H1 (cell line): ENCODE results near the gene FHIT. TPM values are rescaled to one million over a fixed set of nuclear protein-coding genes. Genes with fewer than 3 reads are reported as not detected.

Source experiments
- CTCF ChIA-PET: fragments of 300-600 bp; sonication (Branson Sonifier 250); formaldehyde crosslinking; loops from one replicate; lab custom pipeline; 2021; ENCODE audit not compliant: partially characterized antibody; lab: Charles Lee
- POLR2A ChIA-PET: fragments of 300-600 bp; sonication (Branson Sonifier 250); formaldehyde crosslinking; loops from one replicate; lab custom pipeline; 2021; ENCODE audit warnings: inconsistent platforms; ENCODE audit not compliant: partially characterized antibody; lab: Charles Lee
- DNase-seq, 2 experiments: peaks; one replicate each; pipeline versions ENCODE4 v3.0.0 to v3.0.0-alpha.2; 2010 to 2022; ENCODE audit warnings: low spot score in 2 of 2, low read depth in 1 of 2, mixed read lengths in 1 of 2
- FAIRE-seq: peaks from 2 replicates; lab custom pipeline; 2011; peaks lifted over from hg19 to GRCh38; lab: Jason Lieb, UNC
- H2AFZ ChIP-seq: 2 replicates; pipeline ENCODE4 v1.8.1; 2012; ENCODE audit warnings: low read length, inconsistent platforms
- H2AK5ac ChIP-seq: 2 replicates; pipeline ENCODE4 v1.6.1; 2013; ENCODE audit warnings: low read depth, low read length
- H2BK120ac ChIP-seq: replicated peaks from 2 replicates; pipeline ENCODE3; 2013; ENCODE audit warnings: low read depth, low read length, inconsistent platforms
- H2BK12ac ChIP-seq: 2 replicates; pipeline ENCODE4 v1.6.1; 2013; ENCODE audit warnings: low read depth, low read length
- H2BK15ac ChIP-seq: 2 replicates; pipeline ENCODE4 v1.6.1; 2013; ENCODE audit warnings: low read length
- H2BK20ac ChIP-seq: 2 replicates; pipeline ENCODE4 v1.6.1; 2013; ENCODE audit warnings: low read length
- H2BK5ac ChIP-seq: 2 replicates; pipeline ENCODE4 v1.6.1; 2013; ENCODE audit warnings: low read depth, low read length
- H3K14ac ChIP-seq: 2 replicates; pipeline ENCODE4 v1.6.1; 2013; ENCODE audit warnings: inconsistent platforms; ENCODE audit not compliant: insufficient read length
- H3K18ac ChIP-seq: 2 replicates; pipeline ENCODE4 v1.6.1; 2013; ENCODE audit warnings: low read length; ENCODE audit errors: extremely low read depth
- H3K23ac ChIP-seq: 2 replicates; pipeline ENCODE4 v1.6.1; 2013; ENCODE audit warnings: inconsistent platforms; ENCODE audit not compliant: insufficient read length
- H3K23me2 ChIP-seq: 2 replicates; pipeline ENCODE4 v1.6.1; 2013; ENCODE audit warnings: low read depth, low read length
- H3K27ac ChIP-seq: 2 replicates; pipeline ENCODE4 v1.6.1; 2011; ENCODE audit warnings: low read depth, low read length, inconsistent platforms
- H3K27me3 ChIP-seq, 4 experiments: replicated peaks in 1 of 4; 1 replicate in 1 of 4; 2 replicates in 3 of 4; pipeline versions ENCODE4 v1.6.1 to v1.8.1; 2011 to 2013; ENCODE audit warnings: low read length in 3 of 4, mild to moderate bottlenecking in 3 of 4, inconsistent platforms in 2 of 4, mixed read lengths in 2 of 4, moderate library complexity in 1 of 4; ENCODE audit not compliant: control insufficient read depth in 3 of 4, insufficient read depth in 3 of 4; ENCODE audit errors: extremely low read depth in 1 of 4
- H3K36me3 ChIP-seq, 4 experiments: 2 replicates each; pipeline versions ENCODE4 v1.6.1 to v1.8.1; 2011 to 2013; ENCODE audit warnings: mild to moderate bottlenecking in 4 of 4, low read length in 3 of 4, moderate library complexity in 2 of 4, control low read depth in 1 of 4, inconsistent platforms in 1 of 4; ENCODE audit not compliant: insufficient read depth in 4 of 4, control insufficient read depth in 2 of 4
- H3K4ac ChIP-seq: replicated peaks from 2 replicates; pipeline ENCODE3; 2013; ENCODE audit warnings: low read length, low read depth, mixed read lengths, inconsistent platforms; ENCODE audit not compliant: insufficient read length
- H3K4me1 ChIP-seq, 4 experiments: replicated peaks in 1 of 4; 1 replicate in 1 of 4; 2 replicates in 3 of 4; pipeline versions ENCODE4 v1.6.1 to v1.8.1; 2011 to 2013; ENCODE audit warnings: low read length in 3 of 4, inconsistent platforms in 2 of 4, mixed read lengths in 1 of 4; ENCODE audit not compliant: insufficient read depth in 4 of 4, control insufficient read depth in 3 of 4
- H3K4me2 ChIP-seq, 2 experiments: 2 replicates each; pipeline versions ENCODE4 v1.6.1 to v1.8.1; 2011 to 2013; ENCODE audit warnings: low read depth in 2 of 2, low read length in 2 of 2, control low read depth in 1 of 2, inconsistent platforms in 1 of 2, mild to moderate bottlenecking in 1 of 2; ENCODE audit not compliant: insufficient read depth in 1 of 2
- H3K4me3 ChIP-seq, 4 experiments: fragments of 200-600, 300-600 bp in 1 of 4; sonication (generic), shearing (Covaris generic), sonication (Bioruptor Twin) in 1 of 4; 2 replicates each; pipeline versions ENCODE4 v1.5.1 to v1.8.1; 2011 to 2016; ENCODE audit warnings: low read length in 4 of 4, low read depth in 3 of 4, control low read depth in 2 of 4, inconsistent platforms in 2 of 4, mild to moderate bottlenecking in 2 of 4, mixed read lengths in 1 of 4, moderate library complexity in 1 of 4; ENCODE audit not compliant: insufficient read depth in 2 of 4; ENCODE audit errors: extremely low read depth in 1 of 4
- H3K56ac ChIP-seq: replicated peaks from 2 replicates; pipeline ENCODE3; 2013; ENCODE audit warnings: low read depth, mild to moderate bottlenecking, mixed read lengths, low read length, inconsistent platforms; ENCODE audit not compliant: insufficient read length
- H3K79me1 ChIP-seq: 2 replicates; pipeline ENCODE4 v1.6.1; 2013; ENCODE audit warnings: low read depth, low read length, control low read depth
- H3K79me2 ChIP-seq, 2 experiments: 2 replicates each; pipeline versions ENCODE4 v1.6.1 to v1.8.1; 2012 to 2013; ENCODE audit warnings: low read length in 2 of 2, mild to moderate bottlenecking in 2 of 2, inconsistent platforms in 1 of 2; ENCODE audit not compliant: insufficient read depth in 2 of 2, control insufficient read depth in 1 of 2
- H3K9ac ChIP-seq, 4 experiments: replicated peaks in 1 of 4; 1 replicate in 1 of 4; 2 replicates in 3 of 4; pipeline versions ENCODE4 v1.6.1 to v1.8.1; 2011 to 2013; ENCODE audit warnings: low read depth in 3 of 4, low read length in 3 of 4, control low read depth in 2 of 4, mild to moderate bottlenecking in 2 of 4, moderate library complexity in 2 of 4, inconsistent platforms in 1 of 4; ENCODE audit errors: extremely low read depth in 1 of 4
- H3K9me3 ChIP-seq, 2 experiments: 2 replicates each; pipeline versions ENCODE4 v1.6.1 to v1.8.1; 2012 to 2013; ENCODE audit warnings: mild to moderate bottlenecking in 2 of 2, moderate library complexity in 2 of 2, control low read depth in 1 of 2, inconsistent platforms in 1 of 2, low read depth in 1 of 2, low read length in 1 of 2, mixed read lengths in 1 of 2; ENCODE audit not compliant: insufficient read depth in 2 of 2
- H4K20me1 ChIP-seq, 2 experiments: replicated peaks in 1 of 2; 2 replicates each; pipeline versions ENCODE3 to v1.8.1; 2011 to 2013; ENCODE audit warnings: inconsistent platforms in 2 of 2, low read length in 2 of 2, mild to moderate bottlenecking in 1 of 2; ENCODE audit not compliant: insufficient read depth in 2 of 2, control insufficient read depth in 1 of 2
- H4K5ac ChIP-seq: 2 replicates; pipeline ENCODE4 v1.6.1; 2013; ENCODE audit warnings: low read length, low read depth, mixed read lengths, inconsistent platforms; ENCODE audit not compliant: insufficient read length
- H4K8ac ChIP-seq: 2 replicates; pipeline ENCODE4 v1.8.0; 2013; ENCODE audit warnings: mild to moderate bottlenecking, moderate library complexity, low read length, inconsistent platforms; ENCODE audit not compliant: insufficient read depth; ENCODE audit errors: extremely low read depth
- H4K91ac ChIP-seq: replicated peaks from 2 replicates; pipeline ENCODE3; 2013; ENCODE audit warnings: low read length, mixed read lengths, inconsistent platforms; ENCODE audit not compliant: insufficient read length
- BCL11A ChIP-seq, 2 experiments: IDR thresholded peaks; one replicate each; pipeline ENCODE4 v1.6.1; 2011; ENCODE audit warnings: low read depth in 2 of 2, low read length in 2 of 2, mild to moderate bottlenecking in 2 of 2
- BRCA1 ChIP-seq: IDR thresholded peaks from 2 replicates; pipeline ENCODE4 v1.6.1; 2012; ENCODE audit warnings: low read depth, low read length, improper control_type of control experiment
- CEBPB ChIP-seq: IDR thresholded peaks from 2 replicates; pipeline ENCODE4 v1.6.1; 2012; ENCODE audit warnings: low read depth, low read length
- HDAC2 ChIP-seq, 2 experiments: fragments of 300-600 bp in 1 of 2; sonication (generic) in 1 of 2; IDR thresholded peaks; 2 replicates each; pipeline ENCODE4 v1.6.1; 2011 to 2012; ENCODE audit warnings: low read depth in 2 of 2, low read length in 2 of 2, mild to moderate bottlenecking in 2 of 2, moderate library complexity in 2 of 2, borderline replicate concordance in 1 of 2, inconsistent platforms in 1 of 2
- HDAC6 ChIP-seq: IDR thresholded peaks from one replicate; pipeline ENCODE4 v1.7.1; 2012; ENCODE audit warnings: low read depth, mild to moderate bottlenecking, inconsistent platforms, low read length, moderate library complexity
- JUND ChIP-seq: IDR thresholded peaks from 2 replicates; pipeline ENCODE4 v1.6.1; 2011; ENCODE audit warnings: mild to moderate bottlenecking, improper control_type of control experiment, low read length
- KDM4A ChIP-seq: IDR thresholded peaks from one replicate; pipeline ENCODE4 v1.7.1; 2012; ENCODE audit warnings: low read depth, mild to moderate bottlenecking, moderate library complexity, low read length, inconsistent platforms; ENCODE audit not compliant: severe bottlenecking
- MAFK ChIP-seq: IDR thresholded peaks from 2 replicates; pipeline ENCODE4 v1.6.1; 2012; ENCODE audit warnings: low read depth, mild to moderate bottlenecking, improper control_type of control experiment, low read length
- PHF8 ChIP-seq: fragments of 200-600 bp; sonication (generic); conservative IDR thresholded peaks from 2 replicates; pipeline ENCODE4 v1.7.1; 2012; ENCODE audit warnings: low read depth, mild to moderate bottlenecking, inconsistent platforms, low read length, moderate library complexity
- POLR2A ChIP-seq, 2 experiments: IDR thresholded peaks; 1 replicate in 1 of 2; 2 replicates in 1 of 2; pipeline ENCODE4 v1.6.1; 2011; ENCODE audit warnings: low read depth in 2 of 2, low read length in 2 of 2, mild to moderate bottlenecking in 2 of 2; ENCODE audit errors: control extremely low read depth in 1 of 2
- RBBP5 ChIP-seq: IDR thresholded peaks from 2 replicates; pipeline ENCODE4 v1.7.1; 2012; ENCODE audit warnings: low read depth, mild to moderate bottlenecking, inconsistent platforms, low read length, moderate library complexity, borderline replicate concordance
- SIRT6 ChIP-seq: IDR thresholded peaks from one replicate; pipeline ENCODE4 v1.7.1; 2012; ENCODE audit warnings: low read length, inconsistent platforms
- SIX5 ChIP-seq: IDR thresholded peaks from 2 replicates; pipeline ENCODE4 v1.6.1; 2011; ENCODE audit warnings: mild to moderate bottlenecking, low read depth, low read length
- SP1 ChIP-seq: IDR thresholded peaks from 2 replicates; pipeline ENCODE4 v1.6.1; 2011; ENCODE audit warnings: low read depth, low read length
- SP4 ChIP-seq: IDR thresholded peaks from 2 replicates; pipeline ENCODE4 v1.6.1; 2012; ENCODE audit warnings: low read length, inconsistent platforms
- ZNF274 ChIP-seq: IDR thresholded peaks from 2 replicates; pipeline ENCODE4 v1.7.0; 2012; ENCODE audit warnings: low read length, borderline replicate concordance; ENCODE audit errors: extremely low read depth
- WGBS, 2 experiments: shearing (Covaris generic) in 1 of 2; methylation state at CpG; one replicate each; pipeline versions ENCODE4 v1.1.6 to v1.1.7; 2013 to 2015; ENCODE audit warnings: low lambda C conversion rate in 2 of 2, mixed read lengths in 2 of 2, inconsistent platforms in 1 of 2, low coverage in 1 of 2, missing lambda C conversion rate in 1 of 2; ENCODE audit not compliant: insufficient replicate concordance in 2 of 2, insufficient coverage in 1 of 2, insufficient read length in 1 of 2; ENCODE audit errors: extremely low coverage in 1 of 2, missing lambda C conversion rate in 1 of 2; 5-methylcytosine and 5-hydroxymethylcytosine counted together
- polyA plus RNA-seq, 7 experiments: library from polyadenylated mRNA; depleted of rRNA in 3 of 7; stranded (reverse) in 5 of 7; unstranded in 2 of 7; fragments of >200 nt in 5 of 7; fragments of 200-250 nt in 2 of 7; gene quantifications; 1 replicate in 5 of 7; 2 replicates in 1 of 7; 4 replicates in 1 of 7; pipeline versions ENCODE4 v1.2.1 to v1.2.3, GENCODE V29; 2011 to 2013; ENCODE audit warnings: missing spikeins in 2 of 7, mixed read lengths in 2 of 7
- total RNA-seq: library from RNA; stranded (reverse); fragmentation: NEBNext Ultra II Directional; extraction: Animal tissue kit (Norgen Biotek cat#: 25700); gene quantifications from 2 replicates; pipeline ENCODE4 v1.2.1, GENCODE V29; 2021

The FHIT gene
- total and polyA plus RNA-seq, 2 of the 8 experiments (the other 6 are each of a cell fraction or from before 2014, with no cell fraction given), result 1.2 to 3.2 TPM

- FAIRE-seq (no peak), DNase-seq (no peak)
- Histone ChIP-seq H2BK20ac (no peak overlapping the region), H3K4me1 (no peaks in the 10 kb centered on the region), H3K9ac (no peak overlapping the region), H4K91ac (no peak overlapping the region), H4K5ac (no peak overlapping the region), H2AK5ac (no peak overlapping the region), H2BK15ac (no peak overlapping the region), H3K14ac (no peak overlapping the region), H2BK12ac (no peak overlapping the region), H3K18ac (no peak overlapping the region), H3K23me2 (no peaks in the 10 kb centered on the region), H2BK5ac (no peak overlapping the region), H3K56ac (no peak overlapping the region), H3K4ac (no peak overlapping the region), H2AFZ (no peak overlapping the region), H2BK120ac (no peak overlapping the region), H3K79me1 (no peaks in the 10 kb centered on the region), H3K27ac (no peak overlapping the region), H4K20me1 (no peaks in the 10 kb centered on the region), H3K9me3 (peaks cover 13 to 16% of the 10 kb centered on the region in 2 experiments), H3K27me3 (no peaks in the 10 kb centered on the region), H3K23ac (no peak overlapping the region), H3K79me2 (no peaks in the 10 kb centered on the region), H4K8ac (no peak overlapping the region), H3K4me3 (no peak overlapping the region), H3K4me2 (no peak overlapping the region), H3K36me3 (peaks cover 0 to 10% (median 1%) of the 10 kb centered on the region in 4 experiments; a peak in 2 of 8 replicates)
- CTCF ChIA-PET, result interaction anchor here (0.6 to 2.9 kb wide), 15 partner anchors 9 to 617 kb away, joined by 3 to 22 read pairs (median 4); no protein-coding TSS in a partner anchor
- POLR2A ChIA-PET, result no interaction called here
- 94% methylated on average over 1 of the region's 1 CpG; no CpG with 5 or more reads in 1 of the 2 experiments for WGBS, 2 experiments
- TF ChIP-seq KDM4A (no peak), PHF8 (no peak), POLR2A (IDR thresholded peaks at IDR 0.05; ENCODE audit: control extremely low read depth in 1 of 2, low read depth in 2 of 2, low read length in 2 of 2) (no peak), SIX5 (no peak), SIRT6 (no peak), BCL11A (IDR thresholded peaks at IDR 0.05; ENCODE audit: low read depth in 2 of 2, low read length in 2 of 2) (no peak), BRCA1 (no peak), HDAC6 (no peak), SP4 (no peak), SP1 (no peak), CEBPB (no peak), MAFK (no peak), HDAC2 (IDR thresholded peaks at IDR 0.05; ENCODE audit: borderline replicate concordance in 1 of 2, low read depth in 2 of 2, low read length in 2 of 2) (no peak), ZNF274 (no peak), JUND (no peak), RBBP5 (no peak)
These were observed 496.6 kb downstream of the FHIT start for GRCh38 chr3:60754617-60755016.
